ENCODE data around the gene ADAMTS3. TPM values are rescaled to one million over a fixed set of nuclear protein-coding genes. Genes with fewer than 3 reads are reported as not detected.
"Not testable (repeated sequence)": the region's sequence is repeated elsewhere in the genome, so short reads cannot be mapped to it uniquely, and the experiment has no call there.

Gene ADAMTS3
- total RNA-seq, 1 donor from 2014 or later, result 0.10 TPM

DNA sequence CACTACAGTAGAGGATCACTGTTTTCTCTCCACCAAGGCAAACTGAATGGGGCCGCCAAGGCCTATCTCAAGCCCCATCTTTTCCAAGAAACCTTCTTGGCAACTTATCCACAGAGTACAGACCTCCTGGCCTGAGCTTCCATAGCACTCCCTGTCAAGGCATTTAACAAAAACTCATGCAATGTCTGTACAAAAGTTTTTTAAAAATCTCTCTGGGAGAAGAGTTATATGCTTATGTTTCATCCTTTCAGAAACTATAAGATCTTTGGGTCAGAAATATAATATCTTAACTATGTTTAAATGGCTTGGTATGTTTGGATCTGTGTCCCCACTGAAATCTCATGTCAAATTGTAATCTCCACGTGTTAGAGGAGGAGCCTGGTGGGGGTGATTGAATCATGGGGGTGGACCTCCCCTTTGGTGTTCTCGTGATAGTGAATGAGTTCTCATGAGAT is 13.6 kb downstream of the ADAMTS3 start:
- Mint-ChIP-seq H3K4me3 (ENCODE audit: unreplicated experiment) (no peak overlapping the region), H3K27ac (ENCODE audit: unreplicated experiment) (no peak overlapping the region), H3K4me1 (ENCODE audit: low read depth, unreplicated experiment) (no peaks in the 10 kb centered on the region), H3K9me3 (ENCODE audit: unreplicated experiment) (no peaks in the 10 kb centered on the region), H3K27me3 (ENCODE audit: unreplicated experiment) (no peaks in the 10 kb centered on the region), H3K36me3 (ENCODE audit: unreplicated experiment) (no peaks in the 10 kb centered on the region)
- TF ChIP-seq, protein P1, sequence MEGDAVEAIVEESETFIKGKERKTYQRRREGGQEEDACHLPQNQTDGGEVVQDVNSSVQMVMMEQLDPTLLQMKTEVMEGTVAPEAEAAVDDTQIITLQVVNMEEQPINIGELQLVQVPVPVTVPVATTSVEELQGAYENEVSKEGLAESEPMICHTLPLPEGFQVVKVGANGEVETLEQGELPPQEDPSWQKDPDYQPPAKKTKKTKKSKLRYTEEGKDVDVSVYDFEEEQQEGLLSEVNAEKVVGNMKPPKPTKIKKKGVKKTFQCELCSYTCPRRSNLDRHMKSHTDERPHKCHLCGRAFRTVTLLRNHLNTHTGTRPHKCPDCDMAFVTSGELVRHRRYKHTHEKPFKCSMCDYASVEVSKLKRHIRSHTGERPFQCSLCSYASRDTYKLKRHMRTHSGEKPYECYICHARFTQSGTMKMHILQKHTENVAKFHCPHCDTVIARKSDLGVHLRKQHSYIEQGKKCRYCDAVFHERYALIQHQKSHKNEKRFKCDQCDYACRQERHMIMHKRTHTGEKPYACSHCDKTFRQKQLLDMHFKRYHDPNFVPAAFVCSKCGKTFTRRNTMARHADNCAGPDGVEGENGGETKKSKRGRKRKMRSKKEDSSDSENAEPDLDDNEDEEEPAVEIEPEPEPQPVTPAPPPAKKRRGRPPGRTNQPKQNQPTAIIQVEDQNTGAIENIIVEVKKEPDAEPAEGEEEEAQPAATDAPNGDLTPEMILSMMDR (IDR thresholded peaks at IDR 0.05; ENCODE audit: partially characterized antibody, unreplicated experiment), result no peak
- DNase-seq, result no peak

GRCh38 chr4:72553540-72554337 is 15.3 kb downstream of the ADAMTS3 start:
- Mint-ChIP-seq H3K36me3 (ENCODE audit: unreplicated experiment) (no peaks in the 10 kb centered on the region), H3K9me3 (ENCODE audit: unreplicated experiment) (no peaks in the 10 kb centered on the region), H3K4me1 (ENCODE audit: low read depth, unreplicated experiment) (no peaks in the 10 kb centered on the region), H3K27ac (ENCODE audit: unreplicated experiment) (no peak overlapping the region), H3K27me3 (ENCODE audit: unreplicated experiment) (no peaks in the 10 kb centered on the region), H3K4me3 (ENCODE audit: unreplicated experiment) (no peak overlapping the region)
- no peak for DNase-seq
- TF ChIP-seq, protein P1 (IDR thresholded peaks at IDR 0.05; ENCODE audit: partially characterized antibody, unreplicated experiment), result no peak

DNA sequence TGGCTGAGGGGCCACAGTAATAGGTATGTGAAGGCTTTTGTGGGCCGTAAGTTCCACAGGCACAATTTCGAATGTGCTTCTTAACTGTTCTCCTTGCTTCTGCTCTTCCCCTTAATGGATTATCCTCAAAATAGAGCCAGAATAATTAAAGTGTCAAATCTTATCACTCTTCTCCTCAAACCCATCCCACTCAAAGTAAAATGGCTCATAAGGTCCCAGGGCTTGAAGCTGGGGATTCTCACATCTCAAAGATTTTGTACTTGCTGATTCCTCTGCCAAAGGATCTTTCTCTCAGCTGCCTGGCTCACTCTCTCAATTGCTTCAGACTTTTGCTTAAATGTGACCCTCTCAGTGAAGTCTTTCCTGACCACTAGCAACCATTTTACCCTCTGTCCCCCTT is 16.6 kb downstream of the ADAMTS3 start:
- Mint-ChIP-seq H3K36me3 (ENCODE audit: unreplicated experiment) (no peaks in the 10 kb centered on the region), H3K27ac (ENCODE audit: unreplicated experiment) (no peak overlapping the region), H3K4me3 (ENCODE audit: unreplicated experiment) (no peak overlapping the region), H3K9me3 (ENCODE audit: unreplicated experiment) (no peaks in the 10 kb centered on the region), H3K4me1 (ENCODE audit: low read depth, unreplicated experiment) (no peaks in the 10 kb centered on the region), H3K27me3 (ENCODE audit: unreplicated experiment) (no peaks in the 10 kb centered on the region)
- TF ChIP-seq, protein P1 (IDR thresholded peaks at IDR 0.05; ENCODE audit: partially characterized antibody, unreplicated experiment), result no peak
- no peak for DNase-seq

DNA sequence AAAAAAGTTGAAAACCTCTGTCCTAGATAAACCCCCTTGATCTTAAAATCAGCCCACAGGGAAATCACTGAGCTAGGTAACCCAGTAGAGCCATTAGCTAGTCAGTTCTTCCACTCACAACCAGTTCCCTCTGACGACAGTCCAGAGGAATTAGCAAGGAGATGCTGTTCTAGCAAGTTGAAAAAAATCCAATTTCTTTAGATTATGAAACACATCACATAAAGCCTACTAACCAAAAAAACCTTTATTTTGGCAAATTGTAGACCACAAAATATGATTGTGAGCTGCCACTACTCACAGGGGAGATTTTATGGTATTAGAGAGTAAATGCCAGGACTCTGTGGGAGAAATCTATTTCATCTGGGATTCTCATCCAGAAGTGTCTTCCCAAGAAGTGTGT is 22.6 kb downstream of the ADAMTS3 start:
- Mint-ChIP-seq H3K4me1 (ENCODE audit: low read depth, unreplicated experiment) (no peaks in the 10 kb centered on the region), H3K9me3 (ENCODE audit: unreplicated experiment) (no peaks in the 10 kb centered on the region), H3K27ac (ENCODE audit: unreplicated experiment) (no peak overlapping the region), H3K36me3 (ENCODE audit: unreplicated experiment) (no peaks in the 10 kb centered on the region), H3K27me3 (ENCODE audit: unreplicated experiment) (no peaks in the 10 kb centered on the region), H3K4me3 (ENCODE audit: unreplicated experiment) (no peak overlapping the region)
- TF ChIP-seq, protein P1 (IDR thresholded peaks at IDR 0.05; ENCODE audit: partially characterized antibody, unreplicated experiment), result no peak
- DNase-seq, result no peak

DNA sequence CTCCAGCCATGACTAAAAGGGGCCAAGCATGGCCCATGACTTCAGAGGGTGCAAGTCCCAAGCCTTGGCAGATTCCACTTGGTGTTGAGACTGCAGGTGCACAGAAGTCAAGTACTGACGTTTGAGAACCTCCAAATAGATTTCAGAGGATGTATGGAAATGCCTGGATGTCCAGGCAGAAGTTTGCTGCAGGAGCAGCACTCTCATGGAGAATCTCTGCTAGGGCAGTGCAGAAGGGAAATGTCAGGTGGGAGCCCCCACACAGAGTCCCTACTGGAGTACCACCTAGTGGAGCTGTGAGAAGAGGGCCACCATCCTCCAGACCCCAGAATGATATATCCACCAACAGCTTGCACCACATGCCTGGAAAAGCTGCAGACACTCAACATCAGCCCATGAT is 28.3 kb downstream of the ADAMTS3 start:
- not testable (repeated sequence) for H3K9me3 Mint-ChIP-seq (ENCODE audit: unreplicated experiment); H3K27ac Mint-ChIP-seq (ENCODE audit: unreplicated experiment)

More for the DNA sequence above, 28.3 kb downstream of the ADAMTS3 start:
- not testable (repeated sequence) for H3K36me3 Mint-ChIP-seq (ENCODE audit: unreplicated experiment); H3K27me3 Mint-ChIP-seq (ENCODE audit: unreplicated experiment); H3K4me1 Mint-ChIP-seq (ENCODE audit: low read depth, unreplicated experiment); DNase-seq; H3K4me3 Mint-ChIP-seq (ENCODE audit: unreplicated experiment)
